ENCODE results near the gene MYO9A.

The MYO9A gene

DNA sequence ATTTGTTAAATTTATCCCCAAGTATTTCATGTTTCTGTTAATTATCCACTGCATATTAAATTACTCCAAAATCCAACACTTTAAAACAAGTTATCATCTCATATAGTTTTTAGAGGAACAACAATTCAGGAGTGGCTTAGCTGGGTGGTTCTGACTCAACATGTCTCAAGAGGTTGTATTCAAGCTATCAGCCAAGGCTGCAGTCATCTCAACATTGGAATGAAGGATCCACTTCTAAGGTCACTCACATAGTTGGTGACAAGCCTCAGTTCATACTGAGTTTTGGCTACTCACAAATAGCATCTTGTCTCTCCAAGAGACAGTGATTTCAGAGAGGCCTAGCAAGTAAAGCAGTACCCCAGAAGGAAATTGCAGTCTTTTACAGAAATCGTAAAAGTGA lies 172.9 kb downstream of the MYO9A start:
- Histone ChIP-seq H3K4me1 (ENCODE audit: control insufficient read depth in 1 of 2, insufficient read depth in 2 of 2, low read length in 2 of 2) (no peaks in the 10 kb centered on the region), H3K36me3 (ENCODE audit: control insufficient read depth in 1 of 2, insufficient read depth in 2 of 2, low read length in 2 of 2) (no peaks in the 10 kb centered on the region), H3K9me3 (ENCODE audit: control insufficient read depth in 1 of 2, low read length in 2 of 2) (no peaks in the 10 kb centered on the region), H3K27ac (ENCODE audit: low read length) (no peak overlapping the region), H3K4me3 (ENCODE audit: low read depth in 1 of 2, low read length in 2 of 2) (no peak overlapping the region), H3K27me3 (ENCODE audit: low read depth, low read length) (no peaks in the 10 kb centered on the region)

DNA sequence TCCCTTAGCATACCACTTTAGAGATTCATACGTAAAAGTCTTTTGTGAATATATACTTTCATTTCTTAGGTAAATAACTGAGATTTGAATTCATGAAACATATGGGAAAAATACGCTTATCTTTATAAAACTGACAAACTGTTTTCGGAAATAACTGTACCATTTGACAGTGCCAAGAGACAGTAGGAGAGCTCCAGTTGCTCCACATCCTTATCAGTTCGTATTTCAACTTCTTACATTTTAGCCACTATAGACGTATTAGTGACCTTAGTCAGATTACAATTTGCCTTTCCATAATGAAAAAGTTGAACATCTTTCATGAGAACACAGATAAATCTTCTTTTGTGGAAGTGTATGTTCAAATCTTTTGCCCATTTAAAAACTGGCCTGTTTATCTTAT lies 174.1 kb downstream of the MYO9A start:
- H3K9me3 ChIP-seq (ENCODE audit: control insufficient read depth in 1 of 2, low read length in 2 of 2): no peaks in the 10 kb centered on the region
- no peak overlapping the region for H3K4me3 ChIP-seq (ENCODE audit: low read depth in 1 of 2, low read length in 2 of 2)
- H3K27me3 ChIP-seq (ENCODE audit: low read depth, low read length): no peaks in the 10 kb centered on the region
- no peaks in the 10 kb centered on the region for H3K4me1 ChIP-seq (ENCODE audit: control insufficient read depth in 1 of 2, insufficient read depth in 2 of 2, low read length in 2 of 2)
- no peaks in the 10 kb centered on the region for H3K36me3 ChIP-seq (ENCODE audit: control insufficient read depth in 1 of 2, insufficient read depth in 2 of 2, low read length in 2 of 2)
- no peak overlapping the region for H3K27ac ChIP-seq (ENCODE audit: low read length)

DNA sequence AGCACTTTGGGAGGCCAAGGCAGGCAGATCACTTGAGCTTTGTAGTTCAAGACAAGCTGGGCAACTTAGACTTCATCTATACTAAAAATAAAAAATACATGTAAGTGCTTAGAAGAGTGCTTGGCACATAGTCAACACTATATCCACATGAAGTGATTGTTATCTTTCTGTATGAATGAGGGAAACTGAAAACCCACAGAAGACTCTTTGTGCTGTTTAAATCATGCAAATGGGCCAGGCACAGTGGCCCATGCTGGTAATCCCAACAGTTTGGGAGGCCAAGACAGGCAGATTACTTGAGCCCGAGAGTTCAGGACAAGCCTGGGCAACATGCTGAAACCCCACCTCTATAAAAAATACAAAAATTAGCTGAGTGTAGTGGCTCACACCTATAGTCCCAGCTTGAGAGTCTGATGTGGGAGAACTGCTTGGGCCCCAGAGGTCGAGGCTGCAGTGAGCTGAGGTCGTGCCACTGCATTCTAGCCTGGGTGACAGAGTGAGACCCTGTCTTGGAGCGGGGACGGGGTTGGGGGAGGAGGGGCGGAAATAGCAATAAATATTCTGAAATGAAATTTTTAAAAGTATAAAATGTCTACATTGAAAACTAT lies 177.9 kb downstream of the MYO9A start:
- H3K4me1 ChIP-seq (ENCODE audit: control insufficient read depth in 1 of 2, insufficient read depth in 2 of 2, low read length in 2 of 2): no peaks in the 10 kb centered on the region
- no peak overlapping the region for H3K4me3 ChIP-seq (ENCODE audit: low read depth in 1 of 2, low read length in 2 of 2)
- H3K36me3 ChIP-seq (ENCODE audit: control insufficient read depth in 1 of 2, insufficient read depth in 2 of 2, low read length in 2 of 2): peaks cover 0 to 13% of the 10 kb centered on the region in 2 donors
- no peaks in the 10 kb centered on the region for H3K27me3 ChIP-seq (ENCODE audit: low read depth, low read length)
- no peak overlapping the region for H3K27ac ChIP-seq (ENCODE audit: low read length)
- H3K9me3 ChIP-seq (ENCODE audit: control insufficient read depth in 1 of 2, low read length in 2 of 2): no peaks in the 10 kb centered on the region

DNA sequence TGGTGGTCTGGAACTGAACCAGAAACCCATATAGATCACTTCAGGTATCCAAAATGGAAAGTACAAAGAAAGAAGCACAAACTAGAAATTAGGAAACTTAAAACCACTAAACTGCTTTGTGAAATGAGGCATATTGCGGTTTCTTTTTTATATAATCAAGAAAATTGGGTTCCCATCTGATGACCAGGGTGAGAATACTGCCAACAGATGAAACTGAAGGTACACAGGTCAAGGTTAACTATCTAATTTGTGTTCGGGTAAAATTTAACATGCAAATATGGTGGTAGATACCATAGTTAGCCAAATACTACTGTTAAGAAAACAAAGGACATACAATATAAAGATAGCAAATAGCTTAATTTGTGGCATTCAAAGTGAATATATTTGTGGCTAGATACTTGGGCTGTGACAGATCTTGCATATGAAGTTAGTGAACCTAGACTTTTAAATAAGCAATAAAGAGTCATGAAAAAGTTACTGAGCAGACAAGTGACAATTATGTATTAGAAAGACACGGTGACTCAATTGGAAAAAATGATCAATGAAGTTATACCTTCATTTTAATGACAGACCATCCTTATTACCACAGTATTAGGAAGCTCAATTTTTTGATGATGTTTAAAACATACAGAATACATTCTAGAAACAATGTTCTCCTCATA lies 180.2 kb downstream of the MYO9A start:
- Histone ChIP-seq H3K9me3 (ENCODE audit: control insufficient read depth in 1 of 2, low read length in 2 of 2) (no peaks in the 10 kb centered on the region), H3K27me3 (ENCODE audit: low read depth, low read length) (no peaks in the 10 kb centered on the region), H3K27ac (ENCODE audit: low read length) (no peak overlapping the region), H3K4me3 (ENCODE audit: low read depth in 1 of 2, low read length in 2 of 2) (no peak overlapping the region), H3K4me1 (ENCODE audit: control insufficient read depth in 1 of 2, insufficient read depth in 2 of 2, low read length in 2 of 2) (no peaks in the 10 kb centered on the region), H3K36me3 (ENCODE audit: control insufficient read depth in 1 of 2, insufficient read depth in 2 of 2, low read length in 2 of 2) (peaks cover 9 to 35% of the 10 kb centered on the region in 2 donors)

DNA sequence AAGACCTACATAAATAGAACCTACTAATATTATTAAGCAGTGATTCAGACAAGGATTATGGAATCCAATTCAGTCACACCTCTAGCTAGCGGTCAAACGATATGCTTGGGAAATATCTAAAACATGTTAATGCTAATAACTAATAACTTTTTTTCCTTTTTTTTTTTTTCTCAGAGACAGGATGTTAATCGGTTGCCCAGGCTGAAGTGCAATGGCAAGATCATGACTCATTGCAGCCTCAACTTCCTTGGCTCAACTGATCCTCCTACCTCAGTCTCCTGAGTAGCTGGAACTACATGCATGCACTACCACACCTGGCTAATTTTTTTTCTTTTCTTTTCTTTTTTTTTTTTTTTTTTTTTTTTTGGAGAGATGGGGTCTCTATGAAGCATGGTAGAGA lies 183.5 kb downstream of the MYO9A start:
- peaks cover 24 to 68% of the 10 kb centered on the region in 2 donors for H3K36me3 ChIP-seq (ENCODE audit: control insufficient read depth in 1 of 2, insufficient read depth in 2 of 2, low read length in 2 of 2)
- H3K4me1 ChIP-seq (ENCODE audit: control insufficient read depth in 1 of 2, insufficient read depth in 2 of 2, low read length in 2 of 2): no peaks in the 10 kb centered on the region
- H3K27ac ChIP-seq (ENCODE audit: low read length): no peak overlapping the region
- H3K9me3 ChIP-seq (ENCODE audit: control insufficient read depth in 1 of 2, low read length in 2 of 2): peaks cover 6 to 10% of the 10 kb centered on the region in 2 donors
- no peak overlapping the region for H3K4me3 ChIP-seq (ENCODE audit: low read depth in 1 of 2, low read length in 2 of 2)
- no peaks in the 10 kb centered on the region for H3K27me3 ChIP-seq (ENCODE audit: low read depth, low read length)

DNA sequence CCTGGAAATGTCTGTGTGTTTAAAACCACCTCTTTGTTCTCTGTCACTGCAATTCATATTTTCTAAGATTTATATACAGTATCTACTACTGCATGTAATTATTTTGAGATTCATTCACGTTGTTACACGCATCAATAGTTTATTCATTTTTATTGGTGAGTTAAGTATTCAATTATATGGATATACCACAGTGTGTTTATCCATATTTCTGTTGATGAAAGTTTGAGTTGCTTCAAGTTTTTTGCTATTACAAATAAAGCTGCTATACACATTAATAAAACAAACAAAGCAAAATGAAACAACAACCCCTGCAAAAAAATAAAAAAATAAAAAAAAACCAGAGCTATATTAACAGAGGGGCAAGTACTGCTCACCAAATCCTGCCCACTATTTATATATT lies 185.3 kb downstream of the MYO9A start:
- Histone ChIP-seq H3K4me3 (ENCODE audit: low read depth in 1 of 2, low read length in 2 of 2) (no peak overlapping the region), H3K9me3 (ENCODE audit: control insufficient read depth in 1 of 2, low read length in 2 of 2) (peaks cover 6 to 10% of the 10 kb centered on the region in 2 donors), H3K4me1 (ENCODE audit: control insufficient read depth in 1 of 2, insufficient read depth in 2 of 2, low read length in 2 of 2) (no peaks in the 10 kb centered on the region), H3K36me3 (ENCODE audit: control insufficient read depth in 1 of 2, insufficient read depth in 2 of 2, low read length in 2 of 2) (peaks cover 24 to 65% of the 10 kb centered on the region in 2 donors), H3K27me3 (ENCODE audit: low read depth, low read length) (no peaks in the 10 kb centered on the region), H3K27ac (ENCODE audit: low read length) (no peak overlapping the region)

DNA sequence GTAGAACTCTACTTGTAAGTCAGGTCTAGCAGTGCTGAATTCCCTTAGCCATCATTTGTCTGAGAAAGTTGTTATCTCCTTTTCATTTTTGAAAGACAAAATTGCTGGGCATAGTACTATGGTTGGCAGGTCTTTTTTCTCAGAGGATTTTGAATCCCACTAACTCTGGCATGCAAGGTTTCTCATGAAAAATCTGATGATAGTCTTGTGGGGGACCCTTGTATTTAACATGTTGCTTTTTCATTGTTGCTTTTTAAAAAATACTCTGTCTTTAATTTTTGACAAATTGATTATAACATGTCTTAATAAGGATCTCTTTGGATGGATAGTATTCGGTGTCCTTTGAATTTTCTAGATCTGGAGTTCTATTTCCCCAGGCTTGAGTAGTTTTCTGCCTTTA lies 186.7 kb downstream of the MYO9A start:
- Histone ChIP-seq H3K4me1 (ENCODE audit: control insufficient read depth in 1 of 2, insufficient read depth in 2 of 2, low read length in 2 of 2) (no peaks in the 10 kb centered on the region), H3K4me3 (ENCODE audit: low read depth in 1 of 2, low read length in 2 of 2) (no peak overlapping the region), H3K27me3 (ENCODE audit: low read depth, low read length) (no peaks in the 10 kb centered on the region), H3K9me3 (ENCODE audit: control insufficient read depth in 1 of 2, low read length in 2 of 2) (peaks cover 6 to 10% of the 10 kb centered on the region in 2 donors), H3K36me3 (ENCODE audit: control insufficient read depth in 1 of 2, insufficient read depth in 2 of 2, low read length in 2 of 2) (peaks cover 24 to 71% of the 10 kb centered on the region in 2 donors), H3K27ac (ENCODE audit: low read length) (no peak overlapping the region)

DNA sequence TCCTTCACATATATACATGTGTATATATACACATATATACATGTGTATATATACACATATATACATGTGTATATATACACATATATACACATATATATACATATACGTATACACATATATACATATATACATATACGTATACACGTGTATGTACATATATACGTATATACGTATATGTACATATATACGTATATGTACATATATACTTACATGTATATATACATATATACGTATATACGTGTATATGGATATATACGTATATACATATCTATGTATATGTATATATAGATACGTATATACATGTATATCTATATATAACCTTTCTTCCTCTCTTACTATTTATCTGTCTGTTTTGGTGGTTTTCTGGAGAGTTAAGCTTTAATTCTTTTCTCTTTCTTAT lies 192.8 kb downstream of the MYO9A start:
- Histone ChIP-seq H3K36me3 (ENCODE audit: control insufficient read depth in 1 of 2, insufficient read depth in 2 of 2, low read length in 2 of 2) (peaks cover 0 to 20% of the 10 kb centered on the region in 2 donors), H3K4me1 (ENCODE audit: control insufficient read depth in 1 of 2, insufficient read depth in 2 of 2, low read length in 2 of 2) (no peaks in the 10 kb centered on the region), H3K27me3 (ENCODE audit: low read depth, low read length) (no peaks in the 10 kb centered on the region), H3K27ac (ENCODE audit: low read length) (no peak overlapping the region), H3K9me3 (ENCODE audit: control insufficient read depth in 1 of 2, low read length in 2 of 2) (no peaks in the 10 kb centered on the region), H3K4me3 (ENCODE audit: low read depth in 1 of 2, low read length in 2 of 2) (no peak overlapping the region)

DNA sequence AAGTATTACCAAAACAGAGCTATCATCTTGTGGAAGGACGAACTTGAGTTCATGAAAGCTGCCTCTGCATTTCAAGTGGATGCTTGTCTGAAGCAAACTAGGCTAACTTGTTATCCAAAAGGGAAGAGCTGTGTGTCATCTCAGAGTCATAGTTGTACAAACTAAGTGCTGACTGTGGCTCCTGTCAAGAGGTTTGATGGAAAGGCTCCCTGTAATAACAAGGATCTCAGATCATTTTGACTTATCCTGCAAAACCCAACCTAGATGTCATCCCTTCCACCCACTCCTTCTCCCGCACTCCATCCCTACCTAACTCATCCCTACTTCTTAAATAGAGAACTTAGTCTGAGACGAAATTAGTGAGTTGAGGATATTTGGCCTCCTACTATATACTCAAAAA lies 196.8 kb downstream of the MYO9A start:
- Histone ChIP-seq H3K4me3 (ENCODE audit: low read depth in 1 of 2, low read length in 2 of 2) (no peak overlapping the region), H3K27ac (ENCODE audit: low read length) (no peak overlapping the region), H3K4me1 (ENCODE audit: control insufficient read depth in 1 of 2, insufficient read depth in 2 of 2, low read length in 2 of 2) (no peaks in the 10 kb centered on the region), H3K27me3 (ENCODE audit: low read depth, low read length) (no peaks in the 10 kb centered on the region), H3K36me3 (ENCODE audit: control insufficient read depth in 1 of 2, insufficient read depth in 2 of 2, low read length in 2 of 2) (peaks cover 0 to 10% of the 10 kb centered on the region in 2 donors), H3K9me3 (ENCODE audit: control insufficient read depth in 1 of 2, low read length in 2 of 2) (no peaks in the 10 kb centered on the region)

DNA sequence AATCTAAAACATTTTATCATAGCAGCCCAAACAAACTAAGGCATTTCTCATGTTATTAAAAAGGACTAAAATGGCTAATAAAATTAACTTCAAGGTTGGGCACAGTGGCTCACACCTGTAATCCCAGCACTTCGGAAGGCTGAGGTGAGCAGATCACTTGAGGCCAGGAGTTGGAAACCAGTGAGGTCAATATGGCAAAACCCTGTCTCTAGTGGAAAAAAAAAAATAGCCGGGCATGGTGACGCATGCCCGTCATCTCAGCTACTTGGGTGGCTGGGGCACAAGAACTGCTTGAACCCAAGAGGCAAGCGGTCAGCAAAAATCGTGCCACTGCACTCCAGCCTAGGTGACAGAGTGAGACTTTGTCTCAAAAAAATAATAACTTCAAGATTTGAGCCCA lies 197.4 kb downstream of the MYO9A start:
- H3K9me3 ChIP-seq (ENCODE audit: control insufficient read depth in 1 of 2, low read length in 2 of 2): no peaks in the 10 kb centered on the region
- no peaks in the 10 kb centered on the region for H3K27me3 ChIP-seq (ENCODE audit: low read depth, low read length)
- H3K4me3 ChIP-seq (ENCODE audit: low read depth in 1 of 2, low read length in 2 of 2): no peak overlapping the region
- H3K4me1 ChIP-seq (ENCODE audit: control insufficient read depth in 1 of 2, insufficient read depth in 2 of 2, low read length in 2 of 2): no peaks in the 10 kb centered on the region
- no peak overlapping the region for H3K27ac ChIP-seq (ENCODE audit: low read length)
- H3K36me3 ChIP-seq (ENCODE audit: control insufficient read depth in 1 of 2, insufficient read depth in 2 of 2, low read length in 2 of 2): peaks cover 0 to 12% of the 10 kb centered on the region in 2 donors

DNA sequence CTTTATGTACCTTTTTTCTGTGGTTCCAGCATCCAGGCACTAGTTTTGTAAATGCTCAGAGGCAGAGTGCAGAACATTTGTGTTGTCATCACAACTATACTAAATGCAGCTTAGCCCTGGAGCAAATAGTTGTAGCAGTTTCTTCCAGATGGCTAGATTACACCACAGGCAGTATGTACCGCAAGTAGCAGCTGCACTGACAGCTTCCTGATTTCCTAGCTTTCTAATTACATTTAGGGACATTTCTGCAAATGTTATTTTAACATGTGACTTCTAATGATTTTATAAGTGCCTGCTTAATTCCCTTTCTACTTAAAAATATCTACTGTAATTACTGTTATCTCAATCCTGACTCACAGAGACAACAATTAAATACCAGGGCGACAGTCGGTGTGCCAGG lies 201.1 kb downstream of the MYO9A start:
- no peaks in the 10 kb centered on the region for H3K4me1 ChIP-seq (ENCODE audit: control insufficient read depth in 1 of 2, insufficient read depth in 2 of 2, low read length in 2 of 2)
- H3K27ac ChIP-seq (ENCODE audit: low read length): no peak overlapping the region
- H3K9me3 ChIP-seq (ENCODE audit: control insufficient read depth in 1 of 2, low read length in 2 of 2): no peaks in the 10 kb centered on the region
- no peak overlapping the region for H3K4me3 ChIP-seq (ENCODE audit: low read depth in 1 of 2, low read length in 2 of 2)
- no peaks in the 10 kb centered on the region for H3K27me3 ChIP-seq (ENCODE audit: low read depth, low read length)
- peaks cover 3 to 24% of the 10 kb centered on the region in 2 donors for H3K36me3 ChIP-seq (ENCODE audit: control insufficient read depth in 1 of 2, insufficient read depth in 2 of 2, low read length in 2 of 2)

DNA sequence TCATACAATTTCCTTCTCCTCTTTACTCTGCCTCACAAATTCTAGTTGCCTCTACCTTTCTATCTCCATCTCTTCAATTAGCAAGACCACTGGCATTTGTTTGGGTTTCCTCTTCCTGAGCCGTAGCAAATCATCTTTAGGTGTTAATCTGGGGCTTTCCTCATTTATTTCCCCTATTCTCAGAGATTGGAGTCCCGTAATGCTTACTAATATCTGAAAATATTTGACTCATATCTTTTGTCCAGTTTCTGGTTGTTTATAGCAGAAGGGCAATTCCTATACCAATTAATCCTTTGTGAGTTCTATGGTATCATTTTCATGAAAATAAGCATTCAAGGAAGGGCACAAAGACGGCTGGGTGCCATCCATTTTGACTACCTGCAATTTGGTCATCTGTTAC lies 203.9 kb downstream of the MYO9A start:
- Histone ChIP-seq H3K4me1 (ENCODE audit: control insufficient read depth in 1 of 2, insufficient read depth in 2 of 2, low read length in 2 of 2) (no peaks in the 10 kb centered on the region), H3K9me3 (ENCODE audit: control insufficient read depth in 1 of 2, low read length in 2 of 2) (no peaks in the 10 kb centered on the region), H3K36me3 (ENCODE audit: control insufficient read depth in 1 of 2, insufficient read depth in 2 of 2, low read length in 2 of 2) (peaks cover 3 to 26% of the 10 kb centered on the region in 2 donors), H3K27me3 (ENCODE audit: low read depth, low read length) (no peaks in the 10 kb centered on the region), H3K4me3 (ENCODE audit: low read depth in 1 of 2, low read length in 2 of 2) (no peak overlapping the region), H3K27ac (ENCODE audit: low read length) (no peak overlapping the region)

All from muscle layer of duodenum (tissue), 2 donors.